ENCODE measurements around the gene APOBEC3A. TPM values are rescaled to one million over a fixed set of nuclear protein-coding genes. Genes with fewer than 3 reads are reported as not detected.

The APOBEC3A gene
- total and polyA plus RNA-seq, 2 of the 13 experiments (the other 11 are each of a cell fraction or from before 2014, with no cell fraction given): not detected

DNA sequence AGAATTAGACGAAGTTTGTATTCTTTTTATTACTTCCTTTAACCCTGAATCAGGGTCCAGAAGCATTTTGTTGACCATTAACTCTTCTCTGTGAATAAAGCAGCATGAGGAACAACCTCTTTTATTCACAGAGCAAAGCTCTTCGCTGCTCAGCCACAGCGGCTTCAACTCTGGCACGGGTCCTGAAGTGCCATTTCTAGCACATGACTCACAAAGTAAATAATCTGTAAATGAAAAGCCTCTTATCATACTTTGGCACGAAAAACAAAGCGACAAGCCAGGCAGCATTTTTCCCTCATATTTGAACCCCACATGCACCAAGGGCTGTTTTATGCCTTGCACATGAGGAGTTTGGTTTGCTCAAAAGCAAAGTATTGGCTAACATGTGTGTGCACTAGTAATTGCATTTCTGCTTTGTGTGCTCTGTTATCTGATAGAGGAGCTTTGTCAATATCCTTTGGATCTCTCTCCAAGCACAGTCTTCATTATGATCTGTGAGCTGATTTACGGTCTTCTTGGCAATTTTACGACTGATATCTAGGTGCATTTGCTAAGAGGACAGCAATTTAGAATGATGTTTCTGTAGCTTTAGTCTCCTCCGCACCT, 33.0 kb upstream of the APOBEC3A start (continued):
- TF ChIP-seq, protein P1, sequence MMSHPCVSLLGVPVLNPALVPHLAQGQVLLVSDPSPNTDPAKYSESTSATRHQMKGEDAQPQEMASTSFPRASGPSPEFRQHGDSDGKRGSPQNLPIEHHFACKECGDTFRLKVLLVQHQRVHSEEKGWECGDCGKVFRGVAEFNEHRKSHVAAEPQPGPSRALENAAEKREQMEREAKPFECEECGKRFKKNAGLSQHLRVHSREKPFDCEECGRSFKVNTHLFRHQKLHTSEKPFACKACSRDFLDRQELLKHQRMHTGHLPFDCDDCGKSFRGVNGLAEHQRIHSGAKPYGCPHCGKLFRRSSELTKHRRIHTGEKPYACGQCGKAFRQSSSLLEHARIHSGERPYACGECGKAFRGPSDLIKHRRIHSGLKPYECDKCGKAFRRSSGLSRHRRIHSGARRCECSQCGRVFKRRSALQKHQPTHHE (CRISPR knock-in tag; IDR thresholded peaks at IDR 0.05; ENCODE audit: borderline replicate concordance): no peak
- TF ChIP-seq ZMYM4 (CRISPR knock-in tag; IDR thresholded peaks at IDR 0.05) (no peak), ZNF333 (CRISPR knock-in tag; IDR thresholded peaks at IDR 0.05; ENCODE audit: borderline replicate concordance) (no peak), SMARCC2 (IDR thresholded peaks at IDR 0.05) (peak; percentile 29; the same call in 1 of the 2 replicates), ZNF775 (CRISPR knock-in tag; IDR thresholded peaks at IDR 0.05; ENCODE audit: borderline replicate concordance) (no peak), ZNF883 (CRISPR knock-in tag; IDR thresholded peaks at IDR 0.05; ENCODE audit: not compliant biosample characterization) (no peak), ZNF326 (CRISPR knock-in tag; IDR thresholded peaks at IDR 0.05; ENCODE audit: borderline replicate concordance) (no peak), ADNP (CRISPR knock-in tag; IDR thresholded peaks at IDR 0.05) (no peak), FOXK2 (IDR thresholded peaks at IDR 0.05) (no peak), NCOA5 (CRISPR knock-in tag; IDR thresholded peaks at IDR 0.05) (no peak), ZNF547 (CRISPR knock-in tag; IDR thresholded peaks at IDR 0.05) (no peak), ZNF670 (CRISPR knock-in tag; IDR thresholded peaks at IDR 0.05; ENCODE audit: borderline replicate concordance) (no peak)
- TF ChIP-seq, protein P2, sequence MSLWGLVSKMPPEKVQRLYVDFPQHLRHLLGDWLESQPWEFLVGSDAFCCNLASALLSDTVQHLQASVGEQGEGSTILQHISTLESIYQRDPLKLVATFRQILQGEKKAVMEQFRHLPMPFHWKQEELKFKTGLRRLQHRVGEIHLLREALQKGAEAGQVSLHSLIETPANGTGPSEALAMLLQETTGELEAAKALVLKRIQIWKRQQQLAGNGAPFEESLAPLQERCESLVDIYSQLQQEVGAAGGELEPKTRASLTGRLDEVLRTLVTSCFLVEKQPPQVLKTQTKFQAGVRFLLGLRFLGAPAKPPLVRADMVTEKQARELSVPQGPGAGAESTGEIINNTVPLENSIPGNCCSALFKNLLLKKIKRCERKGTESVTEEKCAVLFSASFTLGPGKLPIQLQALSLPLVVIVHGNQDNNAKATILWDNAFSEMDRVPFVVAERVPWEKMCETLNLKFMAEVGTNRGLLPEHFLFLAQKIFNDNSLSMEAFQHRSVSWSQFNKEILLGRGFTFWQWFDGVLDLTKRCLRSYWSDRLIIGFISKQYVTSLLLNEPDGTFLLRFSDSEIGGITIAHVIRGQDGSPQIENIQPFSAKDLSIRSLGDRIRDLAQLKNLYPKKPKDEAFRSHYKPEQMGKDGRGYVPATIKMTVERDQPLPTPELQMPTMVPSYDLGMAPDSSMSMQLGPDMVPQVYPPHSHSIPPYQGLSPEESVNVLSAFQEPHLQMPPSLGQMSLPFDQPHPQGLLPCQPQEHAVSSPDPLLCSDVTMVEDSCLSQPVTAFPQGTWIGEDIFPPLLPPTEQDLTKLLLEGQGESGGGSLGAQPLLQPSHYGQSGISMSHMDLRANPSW (CRISPR knock-in tag; IDR thresholded peaks at IDR 0.05; ENCODE audit: borderline replicate concordance): no peak
- TF ChIP-seq, protein P3, sequence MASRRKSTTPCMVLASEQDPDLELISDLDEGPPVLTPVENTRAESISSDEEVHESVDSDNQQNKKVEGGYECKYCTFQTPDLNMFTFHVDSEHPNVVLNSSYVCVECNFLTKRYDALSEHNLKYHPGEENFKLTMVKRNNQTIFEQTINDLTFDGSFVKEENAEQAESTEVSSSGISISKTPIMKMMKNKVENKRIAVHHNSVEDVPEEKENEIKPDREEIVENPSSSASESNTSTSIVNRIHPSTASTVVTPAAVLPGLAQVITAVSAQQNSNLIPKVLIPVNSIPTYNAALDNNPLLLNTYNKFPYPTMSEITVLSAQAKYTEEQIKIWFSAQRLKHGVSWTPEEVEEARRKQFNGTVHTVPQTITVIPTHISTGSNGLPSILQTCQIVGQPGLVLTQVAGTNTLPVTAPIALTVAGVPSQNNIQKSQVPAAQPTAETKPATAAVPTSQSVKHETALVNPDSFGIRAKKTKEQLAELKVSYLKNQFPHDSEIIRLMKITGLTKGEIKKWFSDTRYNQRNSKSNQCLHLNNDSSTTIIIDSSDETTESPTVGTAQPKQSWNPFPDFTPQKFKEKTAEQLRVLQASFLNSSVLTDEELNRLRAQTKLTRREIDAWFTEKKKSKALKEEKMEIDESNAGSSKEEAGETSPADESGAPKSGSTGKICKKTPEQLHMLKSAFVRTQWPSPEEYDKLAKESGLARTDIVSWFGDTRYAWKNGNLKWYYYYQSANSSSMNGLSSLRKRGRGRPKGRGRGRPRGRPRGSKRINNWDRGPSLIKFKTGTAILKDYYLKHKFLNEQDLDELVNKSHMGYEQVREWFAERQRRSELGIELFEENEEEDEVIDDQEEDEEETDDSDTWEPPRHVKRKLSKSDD (CRISPR knock-in tag; IDR thresholded peaks at IDR 0.05; ENCODE audit: low read depth): no peak
- TF ChIP-seq, protein P4, sequence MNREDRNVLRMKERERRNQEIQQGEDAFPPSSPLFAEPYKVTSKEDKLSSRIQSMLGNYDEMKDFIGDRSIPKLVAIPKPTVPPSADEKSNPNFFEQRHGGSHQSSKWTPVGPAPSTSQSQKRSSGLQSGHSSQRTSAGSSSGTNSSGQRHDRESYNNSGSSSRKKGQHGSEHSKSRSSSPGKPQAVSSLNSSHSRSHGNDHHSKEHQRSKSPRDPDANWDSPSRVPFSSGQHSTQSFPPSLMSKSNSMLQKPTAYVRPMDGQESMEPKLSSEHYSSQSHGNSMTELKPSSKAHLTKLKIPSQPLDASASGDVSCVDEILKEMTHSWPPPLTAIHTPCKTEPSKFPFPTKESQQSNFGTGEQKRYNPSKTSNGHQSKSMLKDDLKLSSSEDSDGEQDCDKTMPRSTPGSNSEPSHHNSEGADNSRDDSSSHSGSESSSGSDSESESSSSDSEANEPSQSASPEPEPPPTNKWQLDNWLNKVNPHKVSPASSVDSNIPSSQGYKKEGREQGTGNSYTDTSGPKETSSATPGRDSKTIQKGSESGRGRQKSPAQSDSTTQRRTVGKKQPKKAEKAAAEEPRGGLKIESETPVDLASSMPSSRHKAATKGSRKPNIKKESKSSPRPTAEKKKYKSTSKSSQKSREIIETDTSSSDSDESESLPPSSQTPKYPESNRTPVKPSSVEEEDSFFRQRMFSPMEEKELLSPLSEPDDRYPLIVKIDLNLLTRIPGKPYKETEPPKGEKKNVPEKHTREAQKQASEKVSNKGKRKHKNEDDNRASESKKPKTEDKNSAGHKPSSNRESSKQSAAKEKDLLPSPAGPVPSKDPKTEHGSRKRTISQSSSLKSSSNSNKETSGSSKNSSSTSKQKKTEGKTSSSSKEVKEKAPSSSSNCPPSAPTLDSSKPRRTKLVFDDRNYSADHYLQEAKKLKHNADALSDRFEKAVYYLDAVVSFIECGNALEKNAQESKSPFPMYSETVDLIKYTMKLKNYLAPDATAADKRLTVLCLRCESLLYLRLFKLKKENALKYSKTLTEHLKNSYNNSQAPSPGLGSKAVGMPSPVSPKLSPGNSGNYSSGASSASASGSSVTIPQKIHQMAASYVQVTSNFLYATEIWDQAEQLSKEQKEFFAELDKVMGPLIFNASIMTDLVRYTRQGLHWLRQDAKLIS (CRISPR knock-in tag; IDR thresholded peaks at IDR 0.05): no peak
- TF ChIP-seq, protein P5, sequence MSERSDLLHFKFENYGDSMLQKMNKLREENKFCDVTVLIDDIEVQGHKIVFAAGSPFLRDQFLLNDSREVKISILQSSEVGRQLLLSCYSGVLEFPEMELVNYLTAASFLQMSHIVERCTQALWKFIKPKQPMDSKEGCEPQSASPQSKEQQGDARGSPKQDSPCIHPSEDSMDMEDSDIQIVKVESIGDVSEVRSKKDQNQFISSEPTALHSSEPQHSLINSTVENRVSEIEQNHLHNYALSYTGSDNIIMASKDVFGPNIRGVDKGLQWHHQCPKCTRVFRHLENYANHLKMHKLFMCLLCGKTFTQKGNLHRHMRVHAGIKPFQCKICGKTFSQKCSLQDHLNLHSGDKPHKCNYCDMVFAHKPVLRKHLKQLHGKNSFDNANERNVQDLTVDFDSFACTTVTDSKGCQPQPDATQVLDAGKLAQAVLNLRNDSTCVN (CRISPR knock-in tag; IDR thresholded peaks at IDR 0.05; ENCODE audit: borderline replicate concordance): peak; percentile 91
